K562 (cell line): ENCODE results near the gene B3GAT1. TPM values are rescaled to one million over a fixed set of nuclear protein-coding genes. Genes with fewer than 3 reads are reported as not detected.

Experiments used
- ATAC-seq: fragments of 200-7000 bp; cut with Tn5 transposase; 3 replicates; pipeline ENCODE4 v1.9.1; 2020; ENCODE audit warnings: moderate library complexity
- BruUV-seq: library from RNA; stranded (reverse); fragments of 400-500 nt; replicated peaks from 2 replicates; lab custom pipeline; 2021; lab: Mats Ljungman, UMichigan
- CTCF ChIA-PET: fragments of 300-600 bp; formaldehyde crosslinking; extraction: SDS; loops from one replicate; lab custom pipeline; 2021; ENCODE audit warnings: low intra/inter-chr PET ratio; lab: Yijun Ruan, JAX
- POLR2A ChIA-PET: fragments of 300-600, 350-650 bp; sonication (Branson Sonifier 250); formaldehyde crosslinking; extraction: SDS; loops from one replicate; lab custom pipeline; 2021; ENCODE audit warnings: antibody characterized with exemption, inconsistent platforms; lab: Yijun Ruan, JAX
- DNase-seq, 4 experiments: peaks; one replicate each; pipeline versions ENCODE4 v3.0.0 to v3.0.0-alpha.2; 2011 to 2018; ENCODE audit warnings: low spot score in 3 of 4, mixed read lengths in 3 of 4; ENCODE audit errors: extremely low read depth in 1 of 4
- FAIRE-seq: peaks from 2 replicates; lab custom pipeline; 2011; peaks lifted over from hg19 to GRCh38; lab: Jason Lieb, UNC
- H2AFZ ChIP-seq: 2 replicates; pipeline ENCODE4 v1.6.0; 2011; ENCODE audit warnings: low read depth, low read length, control low read depth, inconsistent platforms
- H3K27ac ChIP-seq: fragments of 200-600 bp; 3 replicates; pipeline ENCODE4 v1.8.0; 2011; ENCODE audit warnings: low read depth, mild to moderate bottlenecking, control low read depth, inconsistent platforms, low read length, moderate library complexity, mixed read lengths; ENCODE audit errors: extremely low read depth
- H3K27me3 ChIP-seq, 2 experiments: fragments of 300-600 bp in 1 of 2; 2 replicates in 1 of 2; 3 replicates in 1 of 2; pipeline versions ENCODE4 v1.6.0 to v1.8.0; 2011; ENCODE audit warnings: inconsistent platforms in 2 of 2, low read length in 2 of 2, mild to moderate bottlenecking in 1 of 2, mixed read lengths in 1 of 2, moderate library complexity in 1 of 2; ENCODE audit not compliant: control insufficient read depth in 2 of 2, insufficient read depth in 2 of 2
- H3K36me3 ChIP-seq: fragments of 300-600 bp; 3 replicates; pipeline ENCODE4 v1.8.0; 2011; ENCODE audit warnings: mild to moderate bottlenecking, low read length, inconsistent platforms; ENCODE audit not compliant: control insufficient read depth, insufficient read depth
- H3K4me1 ChIP-seq, 2 experiments: fragments of 200-600 bp in 1 of 2; replicated peaks in 1 of 2; 2 replicates in 1 of 2; 3 replicates in 1 of 2; pipeline versions ENCODE4 v1.5.1 to v1.8.0; 2011; ENCODE audit warnings: inconsistent platforms in 2 of 2, low read length in 2 of 2, mild to moderate bottlenecking in 1 of 2, mixed read lengths in 1 of 2, moderate library complexity in 1 of 2; ENCODE audit not compliant: control insufficient read depth in 2 of 2, insufficient read depth in 2 of 2
- H3K4me2 ChIP-seq: 2 replicates; pipeline ENCODE4 v1.6.1; 2011; ENCODE audit warnings: low read length, control low read depth, inconsistent platforms, mixed read lengths; ENCODE audit not compliant: insufficient read depth
- H3K4me3 ChIP-seq: fragments of 200-600 bp; sonication (generic), shearing (Covaris generic); 2 replicates; pipeline ENCODE4 v1.5.1; 2016; ENCODE audit warnings: control low read depth, inconsistent platforms
- H3K79me2 ChIP-seq: fragments of 200-600 bp; 3 replicates; pipeline ENCODE4 v1.8.0; 2011; ENCODE audit warnings: low read length, inconsistent platforms; ENCODE audit not compliant: control insufficient read depth, insufficient read depth
- H3K9ac ChIP-seq, 2 experiments: 2 replicates each; pipeline versions ENCODE4 v1.6.0 to v1.6.1; 2011; ENCODE audit warnings: low read depth in 2 of 2, low read length in 2 of 2, control low read depth in 1 of 2, inconsistent platforms in 1 of 2, mild to moderate bottlenecking in 1 of 2, mixed read lengths in 1 of 2; ENCODE audit not compliant: insufficient read depth in 1 of 2
- H3K9me1 ChIP-seq: one replicate; pipeline ENCODE4 v1.6.0; 2011; ENCODE audit warnings: inconsistent platforms, mild to moderate bottlenecking, low read length, moderate library complexity; ENCODE audit not compliant: control insufficient read depth, insufficient read depth
- H3K9me3 ChIP-seq: replicated peaks from 2 replicates; pipeline ENCODE4 v1.5.1; 2011; ENCODE audit warnings: low read depth, low read length, inconsistent platforms; ENCODE audit not compliant: control insufficient read depth, insufficient read depth
- H4K20me1 ChIP-seq: replicated peaks from 2 replicates; pipeline ENCODE4 v1.6.1; 2011; ENCODE audit warnings: low read length, inconsistent platforms, mixed read lengths; ENCODE audit not compliant: control insufficient read depth, insufficient read depth
- GATAD2A ChIP-seq: fragments of 450-650 bp; IDR thresholded peaks from 2 replicates; pipeline ENCODE4 v1.6.1; 2017
- MCM2 ChIP-seq: fragments of 450-650 bp; IDR thresholded peaks from 2 replicates; pipeline ENCODE4 v1.6.1; 2017; ENCODE audit warnings: low read depth, mild to moderate bottlenecking
- RCOR1 ChIP-seq, 2 experiments: IDR thresholded peaks; 2 replicates each; pipeline ENCODE4 v1.6.1; 2012; ENCODE audit warnings: low read depth in 2 of 2, low read length in 2 of 2, borderline replicate concordance in 1 of 2, improper control_type of control experiment in 1 of 2
- SMARCE1 ChIP-seq: fragments of 450-650 bp; IDR thresholded peaks from 2 replicates; pipeline ENCODE4 v1.7.1; 2016; ENCODE audit warnings: mild to moderate bottlenecking
- SMC3 ChIP-seq: conservative IDR thresholded peaks from 2 replicates; pipeline ENCODE4 v1.6.1; 2011; ENCODE audit warnings: low read depth, low read length, improper control_type of control experiment; ENCODE audit not compliant: insufficient read depth
- SP1 ChIP-seq: sonication (generic); formaldehyde crosslinking; IDR thresholded peaks from 2 replicates; pipeline ENCODE4 v1.8.1; 2022; ENCODE audit warnings: mild to moderate bottlenecking, missing genetic modification reagents
- TSHZ1 ChIP-seq: fragments of 250-450 bp; sonication (Bioruptor Pico); IDR thresholded peaks from 2 replicates; pipeline ENCODE4 v1.4.0; 2020; ENCODE audit warnings: mild to moderate bottlenecking, moderate library complexity
- WGBS: fragments of 100-300 bp; shearing (Covaris generic); methylation state at CpG from one replicate; pipeline ENCODE4 v1.1.6; 2016; ENCODE audit warnings: low coverage, mixed read lengths; ENCODE audit not compliant: insufficient coverage; ENCODE audit errors: missing lambda C conversion rate; 5-methylcytosine and 5-hydroxymethylcytosine counted together
- in situ Hi-C: fragments of 300-500 bp; cut with MboI; formaldehyde crosslinking; loops from 4 replicates; pipeline ENCODE4 v1.15.0; 2018; ENCODE audit warnings: inconsistent platforms, mixed read lengths
- intact Hi-C: fragments of 100-400 bp; cut with micrococcal nuclease; formaldehyde crosslinking; loops from 2 replicates; pipeline ENCODE4 v1.14.2; 2022
- polyA plus RNA-seq, 8 experiments: library from polyadenylated mRNA; depleted of rRNA in 4 of 8; stranded (reverse) in 5 of 8; unstranded in 3 of 8; fragments of >200 nt; fragmentation: Nextera tagmentation in 2 of 8; fragmentation: Illumina TruSeq in 1 of 8; extraction: Ambion mirVana in 2 of 8; extraction: Trizol in 1 of 8; gene quantifications; 2 replicates each; pipeline versions ENCODE4 v1.2.1 to v1.2.3, GENCODE V29; 2011 to 2014; ENCODE audit warnings: inconsistent platforms in 1 of 8, missing spikeins in 1 of 8
- total RNA-seq, 7 experiments: library from RNA; depleted of rRNA in 6 of 7; stranded (reverse); fragments of >200 nt in 6 of 7; fragmentation: Illumina TruSeq in 2 of 7; extraction: Trizol in 2 of 7; gene quantifications; 2 replicates each; pipeline versions ENCODE4 v1.2.1 to v1.2.3, GENCODE V29; 2011 to 2021; ENCODE audit warnings: low replicate concordance in 1 of 7
- TF ChIP-seq, protein P1 (sequence below): fragments of 450-650 bp; conservative IDR thresholded peaks from 2 replicates; pipeline ENCODE4 v1.6.1; 2016; ENCODE audit warnings: missing genetic modification characterization, low read depth, mild to moderate bottlenecking, missing compliant biosample characterization, moderate library complexity

B3GAT1 gene
- total and polyA plus RNA-seq, 9 of the 15 experiments (the other 6 are each of a cell fraction or from before 2014, with no cell fraction given) = 0.01 to 0.53 (median 0.14) TPM; not detected in 1

- no peak for TF ChIP-seq TSHZ1 (CRISPR knock-in tag)
- TF ChIP-seq RCOR1 (IDR thresholded peaks at IDR 0.05; ENCODE audit: borderline replicate concordance in 1 of 2, low read depth in 2 of 2, low read length in 2 of 2) = no peak
- TF ChIP-seq GATAD2A = no peak
- no peak for TF ChIP-seq MCM2
- TF ChIP-seq SMC3 = no peak
These were observed 21.8 kb upstream of the B3GAT1 start (continued) for GRCh38 chr11:134433806-134434205.

DNA sequence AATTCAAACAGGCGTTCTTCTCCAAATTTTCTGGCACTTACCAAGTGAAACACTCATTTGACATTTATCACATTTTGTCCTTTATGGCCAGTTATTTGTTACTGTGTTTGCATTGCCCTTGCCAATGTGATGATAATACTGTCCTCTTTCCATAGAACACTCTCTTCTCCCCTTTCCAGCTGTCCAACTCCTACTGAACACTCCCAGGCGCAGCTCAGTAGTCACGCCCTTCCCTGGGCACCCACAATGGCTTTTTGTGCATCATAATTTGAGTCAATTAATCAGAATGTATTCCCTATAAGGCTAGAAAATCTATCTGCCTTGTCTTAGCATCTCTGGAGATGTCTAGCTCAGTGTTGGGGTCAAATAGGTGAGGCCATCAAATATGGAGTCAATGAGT lies 21.2 kb upstream of the B3GAT1 start:
- Histone ChIP-seq H3K27me3 (peaks cover 6 to 53% of the 10 kb centered on the region in 2 experiments; a peak in 4 of 5 replicates), H4K20me1 (no peaks in the 10 kb centered on the region), H3K4me1 (no peaks in the 10 kb centered on the region), H3K9ac (no peak overlapping the region), H3K27ac (no peak overlapping the region)
- BruUV-seq = no TSS peak
- DNase-seq = no peak
- ChIA-PET CTCF (no interaction called here), POLR2A (no interaction called here)
- 0% methylated on average over 3 of the region's 3 CpGs for WGBS
- no peak for TF ChIP-seq SP1
- no peak for TF ChIP-seq SMARCE1
- TF ChIP-seq, protein P1, sequence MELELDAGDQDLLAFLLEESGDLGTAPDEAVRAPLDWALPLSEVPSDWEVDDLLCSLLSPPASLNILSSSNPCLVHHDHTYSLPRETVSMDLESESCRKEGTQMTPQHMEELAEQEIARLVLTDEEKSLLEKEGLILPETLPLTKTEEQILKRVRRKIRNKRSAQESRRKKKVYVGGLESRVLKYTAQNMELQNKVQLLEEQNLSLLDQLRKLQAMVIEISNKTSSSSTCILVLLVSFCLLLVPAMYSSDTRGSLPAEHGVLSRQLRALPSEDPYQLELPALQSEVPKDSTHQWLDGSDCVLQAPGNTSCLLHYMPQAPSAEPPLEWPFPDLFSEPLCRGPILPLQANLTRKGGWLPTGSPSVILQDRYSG (tag) = no peak
- TF ChIP-seq, all 486 proteins: peak for 0
- Histone ChIP-seq H3K79me2 (no peaks in the 10 kb centered on the region), H2AFZ (no peak overlapping the region), H3K9me3 (no peaks in the 10 kb centered on the region), H3K4me3 (no peak overlapping the region), H3K36me3 (no peaks in the 10 kb centered on the region), H3K4me2 (no peak overlapping the region), H3K9me1 (no peaks in the 10 kb centered on the region)
- ATAC-seq (no peak), FAIRE-seq (no peak)
- intact Hi-C loops = no loop called here
- in situ Hi-C loops = no loop called here
